ENCODE measurements around the gene MERTK. TPM values are rescaled to one million over a fixed set of nuclear protein-coding genes. Genes with fewer than 3 reads are reported as not detected.

Gene MERTK
- total and polyA plus RNA-seq, 2 of the 13 experiments (the other 11 are each of a cell fraction or from before 2014, with no cell fraction given), result 37.3 to 44.7 TPM

GRCh38 chr2:111919794-111920608 lies 21.6 kb downstream of the MERTK start (continued):
- TF ChIP-seq BRCA1 (CRISPR knock-in tag; IDR thresholded peaks at IDR 0.05) (peak; percentile 68; the same call in 1 of the 2 replicates), HOXA3 (CRISPR knock-in tag; IDR thresholded peaks at IDR 0.05) (peak; percentile 76), PAF1 (CRISPR knock-in tag; IDR thresholded peaks at IDR 0.05) (0 out of 2 replicates have a peak, but pooled peaks have one; percentile 53), ZBTB20 (CRISPR knock-in tag; IDR thresholded peaks at IDR 0.05; ENCODE audit: borderline replicate concordance, low read depth) (no peak), ZSCAN20 (CRISPR knock-in tag; IDR thresholded peaks at IDR 0.05; ENCODE audit: borderline replicate concordance) (0 out of 2 replicates have a peak, but pooled peaks have one; percentile 17), SMAD1 (CRISPR knock-in tag; IDR thresholded peaks at IDR 0.05; ENCODE audit: borderline replicate concordance, low read depth) (0 out of 2 replicates have a peak, but pooled peaks have one; percentile 33), SPEN (CRISPR knock-in tag; IDR thresholded peaks at IDR 0.05; ENCODE audit: low read depth) (no peak), DNMT1 (CRISPR knock-in tag; IDR thresholded peaks at IDR 0.05) (no peak), ZNF530 (CRISPR knock-in tag; IDR thresholded peaks at IDR 0.05; ENCODE audit: low read depth) (no peak), ZKSCAN8 (CRISPR knock-in tag; IDR thresholded peaks at IDR 0.05; ENCODE audit: borderline replicate concordance) (peak; percentile 51; the same call in 1 of the 2 replicates), ZHX1 (CRISPR knock-in tag; IDR thresholded peaks at IDR 0.05; ENCODE audit: low read depth) (peak; percentile 85)
- TF ChIP-seq, protein P1, sequence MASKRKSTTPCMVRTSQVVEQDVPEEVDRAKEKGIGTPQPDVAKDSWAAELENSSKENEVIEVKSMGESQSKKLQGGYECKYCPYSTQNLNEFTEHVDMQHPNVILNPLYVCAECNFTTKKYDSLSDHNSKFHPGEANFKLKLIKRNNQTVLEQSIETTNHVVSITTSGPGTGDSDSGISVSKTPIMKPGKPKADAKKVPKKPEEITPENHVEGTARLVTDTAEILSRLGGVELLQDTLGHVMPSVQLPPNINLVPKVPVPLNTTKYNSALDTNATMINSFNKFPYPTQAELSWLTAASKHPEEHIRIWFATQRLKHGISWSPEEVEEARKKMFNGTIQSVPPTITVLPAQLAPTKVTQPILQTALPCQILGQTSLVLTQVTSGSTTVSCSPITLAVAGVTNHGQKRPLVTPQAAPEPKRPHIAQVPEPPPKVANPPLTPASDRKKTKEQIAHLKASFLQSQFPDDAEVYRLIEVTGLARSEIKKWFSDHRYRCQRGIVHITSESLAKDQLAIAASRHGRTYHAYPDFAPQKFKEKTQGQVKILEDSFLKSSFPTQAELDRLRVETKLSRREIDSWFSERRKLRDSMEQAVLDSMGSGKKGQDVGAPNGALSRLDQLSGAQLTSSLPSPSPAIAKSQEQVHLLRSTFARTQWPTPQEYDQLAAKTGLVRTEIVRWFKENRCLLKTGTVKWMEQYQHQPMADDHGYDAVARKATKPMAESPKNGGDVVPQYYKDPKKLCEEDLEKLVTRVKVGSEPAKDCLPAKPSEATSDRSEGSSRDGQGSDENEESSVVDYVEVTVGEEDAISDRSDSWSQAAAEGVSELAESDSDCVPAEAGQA (IDR thresholded peaks at IDR 0.05; ENCODE audit: low read depth), result no peak
- TF ChIP-seq, protein P1 (CRISPR knock-in tag; IDR thresholded peaks at IDR 0.05; ENCODE audit: borderline replicate concordance), result no peak; the same call in 1 of the 2 replicates
- TF ChIP-seq, protein P2, sequence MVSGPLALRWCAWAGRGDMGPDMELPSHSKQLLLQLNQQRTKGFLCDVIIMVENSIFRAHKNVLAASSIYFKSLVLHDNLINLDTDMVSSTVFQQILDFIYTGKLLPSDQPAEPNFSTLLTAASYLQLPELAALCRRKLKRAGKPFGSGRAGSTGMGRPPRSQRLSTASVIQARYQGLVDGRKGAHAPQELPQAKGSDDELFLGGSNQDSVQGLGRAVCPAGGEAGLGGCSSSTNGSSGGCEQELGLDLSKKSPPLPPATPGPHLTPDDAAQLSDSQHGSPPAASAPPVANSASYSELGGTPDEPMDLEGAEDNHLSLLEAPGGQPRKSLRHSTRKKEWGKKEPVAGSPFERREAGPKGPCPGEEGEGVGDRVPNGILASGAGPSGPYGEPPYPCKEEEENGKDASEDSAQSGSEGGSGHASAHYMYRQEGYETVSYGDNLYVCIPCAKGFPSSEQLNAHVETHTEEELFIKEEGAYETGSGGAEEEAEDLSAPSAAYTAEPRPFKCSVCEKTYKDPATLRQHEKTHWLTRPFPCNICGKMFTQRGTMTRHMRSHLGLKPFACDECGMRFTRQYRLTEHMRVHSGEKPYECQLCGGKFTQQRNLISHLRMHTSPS (CRISPR knock-in tag; IDR thresholded peaks at IDR 0.05; ENCODE audit: low read depth), result peak; percentile 71
- TF ChIP-seq, protein P3, sequence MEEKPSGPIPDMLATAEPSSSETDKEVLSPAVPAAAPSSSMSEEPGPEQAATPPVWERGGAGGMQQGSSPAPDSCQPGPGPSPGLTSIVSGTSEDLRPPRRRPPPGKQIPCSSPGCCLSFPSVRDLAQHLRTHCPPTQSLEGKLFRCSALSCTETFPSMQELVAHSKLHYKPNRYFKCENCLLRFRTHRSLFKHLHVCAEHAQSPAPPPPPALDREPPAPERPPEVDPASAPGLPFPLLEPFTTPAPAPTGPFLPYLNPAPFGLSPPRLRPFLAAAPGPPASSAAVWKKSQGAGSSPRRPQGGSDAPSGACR (CRISPR knock-in tag; IDR thresholded peaks at IDR 0.05), result 0 out of 2 replicates have a peak, but pooled peaks have one; percentile 22
